Measurements from ENCODE around the gene NCR1.
"Not testable (repeated sequence)": the region's sequence is repeated elsewhere in the genome, so short reads cannot be mapped to it uniquely, and the experiment has no call there.

Gene NCR1

DNA sequence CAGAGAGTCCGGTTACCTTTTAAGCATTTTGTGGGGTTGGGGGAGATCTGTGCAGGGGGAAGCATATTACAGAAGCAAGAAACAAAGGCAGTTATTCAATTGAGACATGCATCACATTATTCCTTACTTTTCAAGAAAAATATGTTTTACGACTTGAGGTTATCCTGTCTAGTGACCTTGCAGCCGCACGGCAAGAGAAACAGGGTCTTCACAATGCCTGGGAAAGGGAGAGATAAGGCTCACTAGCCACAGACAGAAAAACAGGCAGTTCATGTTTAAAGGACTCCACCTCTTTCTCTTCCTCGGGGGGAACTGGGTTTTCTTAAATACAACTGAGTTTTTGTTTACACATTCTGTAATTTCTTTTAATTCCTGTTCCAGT, 536 bp upstream of the NCR1 start:
- no CpG with 5 or more reads among the region's 5 CpGs for WGBS (ENCODE audit: insufficient coverage, insufficient read length)
- DNase-seq (ENCODE audit: low read depth, low spot score): no peak
- H3K36me3 ChIP-seq (ENCODE audit: control insufficient read depth, insufficient read depth, low read length): no peaks in the 10 kb centered on the region
- no peaks in the 10 kb centered on the region for H3K27me3 ChIP-seq (ENCODE audit: control insufficient read depth, insufficient read depth, low read length)
- H3K9me3 ChIP-seq (ENCODE audit: control insufficient read depth, insufficient read depth, low read length): peaks cover 7% of the 10 kb centered on the region
- no peak overlapping the region for H3K27ac ChIP-seq (ENCODE audit: low read length)
- H3K4me1 ChIP-seq (ENCODE audit: control insufficient read depth, insufficient read depth, low read length): no peaks in the 10 kb centered on the region
- no peak overlapping the region for H3K4me3 ChIP-seq (ENCODE audit: low read length)

GRCh38 chr19:54906819-54907218, 871 bp downstream of the NCR1 start:
- H3K9me3 ChIP-seq (ENCODE audit: control insufficient read depth, insufficient read depth, low read length): peaks cover 7% of the 10 kb centered on the region
- no peaks in the 10 kb centered on the region for H3K36me3 ChIP-seq (ENCODE audit: control insufficient read depth, insufficient read depth, low read length)
- no peak for DNase-seq (ENCODE audit: low read depth, low spot score)
- no CpG with 5 or more reads among the region's 7 CpGs for WGBS (ENCODE audit: insufficient coverage, insufficient read length)
- no peaks in the 10 kb centered on the region for H3K27me3 ChIP-seq (ENCODE audit: control insufficient read depth, insufficient read depth, low read length)
- no peak overlapping the region for H3K4me3 ChIP-seq (ENCODE audit: low read length)
- H3K4me1 ChIP-seq (ENCODE audit: control insufficient read depth, insufficient read depth, low read length): no peaks in the 10 kb centered on the region
- no peak overlapping the region for H3K27ac ChIP-seq (ENCODE audit: low read length)

DNA sequence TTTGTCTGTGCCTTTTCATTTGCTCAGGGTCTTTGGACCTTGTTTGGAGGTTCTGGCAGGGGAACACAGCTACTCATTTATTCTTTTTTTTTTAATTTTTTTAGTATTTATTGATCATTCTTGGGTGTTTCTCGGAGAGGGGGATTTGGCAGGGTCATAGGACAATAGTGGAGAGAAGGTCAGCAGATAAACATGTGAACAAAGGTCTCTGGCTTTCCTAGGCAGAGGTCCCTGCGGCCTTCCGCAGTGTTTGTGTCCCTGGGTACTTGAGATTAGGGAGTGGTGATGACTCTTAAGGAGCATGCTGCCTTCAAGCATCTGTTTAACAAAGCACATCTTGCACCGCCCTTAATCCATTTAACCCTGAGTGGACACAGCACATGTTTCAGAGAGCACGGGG, 2.0 kb downstream of the NCR1 start:
- not testable (repeated sequence) for H3K27me3 ChIP-seq (ENCODE audit: control insufficient read depth, insufficient read depth, low read length); H3K36me3 ChIP-seq (ENCODE audit: control insufficient read depth, insufficient read depth, low read length); H3K4me1 ChIP-seq (ENCODE audit: control insufficient read depth, insufficient read depth, low read length); DNase-seq (ENCODE audit: low read depth, low spot score); H3K27ac ChIP-seq (ENCODE audit: low read length); H3K4me3 ChIP-seq (ENCODE audit: low read length); H3K9me3 ChIP-seq (ENCODE audit: control insufficient read depth, insufficient read depth, low read length)
- no CpG with 5 or more reads among the region's 5 CpGs for WGBS (ENCODE audit: insufficient coverage, insufficient read length)

- WGBS (ENCODE audit: insufficient coverage, insufficient read length): no CpG with 5 or more reads among the region's 11 CpGs
- peaks cover 9% of the 10 kb centered on the region for H3K9me3 ChIP-seq (ENCODE audit: control insufficient read depth, insufficient read depth, low read length)
Measured at GRCh38 chr19:54916822-54917221, 10.9 kb downstream of the NCR1 start.

GRCh38 chr19:54918499-54918898, 12.6 kb downstream of the NCR1 start:
- Histone ChIP-seq H3K27ac (ENCODE audit: low read length) (no peak overlapping the region), H3K4me1 (ENCODE audit: control insufficient read depth, insufficient read depth, low read length) (no peaks in the 10 kb centered on the region)

More at GRCh38 chr19:54916822-54917221, 10.9 kb downstream of the NCR1 start:
- no peak overlapping the region for H3K4me3 ChIP-seq (ENCODE audit: low read length)
- H3K4me1 ChIP-seq (ENCODE audit: control insufficient read depth, insufficient read depth, low read length): no peaks in the 10 kb centered on the region
- H3K36me3 ChIP-seq (ENCODE audit: control insufficient read depth, insufficient read depth, low read length): no peaks in the 10 kb centered on the region
- DNase-seq (ENCODE audit: low read depth, low spot score): no peak
- no peak overlapping the region for H3K27ac ChIP-seq (ENCODE audit: low read length)
- peaks cover 2% of the 10 kb centered on the region; the same call in 1 of the 2 replicates for H3K27me3 ChIP-seq (ENCODE audit: control insufficient read depth, insufficient read depth, low read length)

DNA sequence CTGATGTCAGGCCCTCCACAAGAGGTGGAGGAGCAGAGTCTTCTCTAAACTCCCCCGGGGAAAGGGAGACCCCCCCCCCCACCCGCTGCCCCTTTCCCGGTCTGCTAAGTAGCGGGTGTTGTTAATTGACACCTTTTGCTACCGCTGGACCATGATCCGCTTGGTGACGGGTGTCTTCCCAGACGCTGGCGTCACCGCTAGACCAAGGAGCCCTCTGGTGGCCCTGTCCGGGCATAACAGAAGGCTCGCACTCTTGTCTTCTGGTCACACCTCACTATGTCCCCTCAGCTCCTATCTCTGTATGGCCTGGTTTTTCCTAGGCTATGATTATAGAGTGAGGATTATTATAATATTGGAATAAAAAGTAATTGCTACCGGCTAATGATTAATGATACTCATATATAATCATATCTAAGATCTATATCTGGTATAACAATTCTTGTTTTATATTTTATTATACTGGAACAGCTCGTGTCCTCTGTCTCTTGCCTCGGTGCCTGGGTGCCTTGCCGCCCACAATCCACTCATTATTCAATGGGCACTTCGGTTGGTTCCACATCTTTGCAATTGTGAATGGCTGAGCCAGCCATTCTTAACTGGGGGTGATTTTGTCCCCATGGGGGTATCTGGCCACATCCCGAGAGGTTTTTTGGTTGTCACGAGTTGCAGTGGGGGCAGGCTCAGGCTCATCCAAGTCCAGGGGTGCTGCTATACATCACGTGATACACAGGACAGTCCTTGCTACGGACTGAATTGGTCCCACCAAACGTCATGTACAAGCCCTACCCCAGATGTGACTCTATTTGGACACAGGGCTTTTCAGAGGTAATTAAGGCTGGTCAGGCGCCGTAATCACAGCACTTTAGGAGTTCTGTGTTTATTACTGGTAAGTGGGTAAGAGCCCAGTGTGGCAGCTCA, 14.0 kb downstream of the NCR1 start:
- H3K36me3 ChIP-seq (ENCODE audit: control insufficient read depth, insufficient read depth, low read length); DNase-seq (ENCODE audit: low read depth, low spot score); H3K27ac ChIP-seq (ENCODE audit: low read length); H3K4me1 ChIP-seq (ENCODE audit: control insufficient read depth, insufficient read depth, low read length); H3K27me3 ChIP-seq (ENCODE audit: control insufficient read depth, insufficient read depth, low read length); H3K4me3 ChIP-seq (ENCODE audit: low read length): not testable (repeated sequence)
- H3K9me3 ChIP-seq (ENCODE audit: control insufficient read depth, insufficient read depth, low read length): peaks cover 12% of the 10 kb centered on the region
- no CpG with 5 or more reads among the region's 24 CpGs for WGBS (ENCODE audit: insufficient coverage, insufficient read length)

More at GRCh38 chr19:54918499-54918898, 12.6 kb downstream of the NCR1 start:
- peaks cover 2% of the 10 kb centered on the region; the same call in 1 of the 2 replicates for H3K27me3 ChIP-seq (ENCODE audit: control insufficient read depth, insufficient read depth, low read length)
- H3K9me3 ChIP-seq (ENCODE audit: control insufficient read depth, insufficient read depth, low read length): peaks cover 11% of the 10 kb centered on the region
- no peaks in the 10 kb centered on the region for H3K36me3 ChIP-seq (ENCODE audit: control insufficient read depth, insufficient read depth, low read length)
- DNase-seq (ENCODE audit: low read depth, low spot score): no peak
- no CpG with 5 or more reads among the region's 9 CpGs for WGBS (ENCODE audit: insufficient coverage, insufficient read length)
- no peak overlapping the region for H3K4me3 ChIP-seq (ENCODE audit: low read length)

GRCh38 chr19:54921082-54921481, 15.1 kb downstream of the NCR1 start:
- Histone ChIP-seq H3K36me3 (ENCODE audit: control insufficient read depth, insufficient read depth, low read length) (no peaks in the 10 kb centered on the region), H3K27ac (ENCODE audit: low read length) (no peak overlapping the region), H3K9me3 (ENCODE audit: control insufficient read depth, insufficient read depth, low read length) (peaks cover 14% of the 10 kb centered on the region), H3K4me1 (ENCODE audit: control insufficient read depth, insufficient read depth, low read length) (no peaks in the 10 kb centered on the region), H3K4me3 (ENCODE audit: low read length) (no peak overlapping the region), H3K27me3 (ENCODE audit: control insufficient read depth, insufficient read depth, low read length) (peaks cover 2% of the 10 kb centered on the region; the same call in 1 of the 2 replicates)
- no peak for DNase-seq (ENCODE audit: low read depth, low spot score)
- WGBS (ENCODE audit: insufficient coverage, insufficient read length): no CpG with 5 or more reads among the region's 7 CpGs

DNA sequence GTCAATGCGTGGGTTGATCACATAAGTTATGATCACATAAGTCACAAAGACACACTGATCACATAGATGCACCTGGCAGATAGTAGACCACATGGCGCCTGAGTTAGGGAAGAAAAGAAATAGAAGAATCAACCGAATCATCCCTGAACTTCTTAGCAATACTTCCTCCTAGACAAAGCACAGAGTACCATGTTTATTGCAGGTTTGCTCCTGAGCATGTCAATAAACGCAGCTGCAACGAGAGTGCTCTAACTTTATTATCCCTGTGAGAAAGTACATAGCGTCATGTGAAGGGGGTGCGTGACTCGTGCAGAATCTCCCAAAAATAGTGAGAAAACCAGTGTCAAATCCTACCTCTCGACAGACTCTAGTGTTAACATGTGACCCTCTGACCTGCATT, 17.3 kb downstream of the NCR1 start:
- Histone ChIP-seq H3K9me3 (ENCODE audit: control insufficient read depth, insufficient read depth, low read length) (peaks cover 11% of the 10 kb centered on the region), H3K36me3 (ENCODE audit: control insufficient read depth, insufficient read depth, low read length) (no peaks in the 10 kb centered on the region), H3K4me3 (ENCODE audit: low read length) (no peak overlapping the region), H3K4me1 (ENCODE audit: control insufficient read depth, insufficient read depth, low read length) (no peaks in the 10 kb centered on the region), H3K27me3 (ENCODE audit: control insufficient read depth, insufficient read depth, low read length) (peaks cover 2% of the 10 kb centered on the region; the same call in 1 of the 2 replicates), H3K27ac (ENCODE audit: low read length) (no peak overlapping the region)
- WGBS (ENCODE audit: insufficient coverage, insufficient read length): no CpG with 5 or more reads among the region's 9 CpGs
- no peak for DNase-seq (ENCODE audit: low read depth, low spot score)

DNA sequence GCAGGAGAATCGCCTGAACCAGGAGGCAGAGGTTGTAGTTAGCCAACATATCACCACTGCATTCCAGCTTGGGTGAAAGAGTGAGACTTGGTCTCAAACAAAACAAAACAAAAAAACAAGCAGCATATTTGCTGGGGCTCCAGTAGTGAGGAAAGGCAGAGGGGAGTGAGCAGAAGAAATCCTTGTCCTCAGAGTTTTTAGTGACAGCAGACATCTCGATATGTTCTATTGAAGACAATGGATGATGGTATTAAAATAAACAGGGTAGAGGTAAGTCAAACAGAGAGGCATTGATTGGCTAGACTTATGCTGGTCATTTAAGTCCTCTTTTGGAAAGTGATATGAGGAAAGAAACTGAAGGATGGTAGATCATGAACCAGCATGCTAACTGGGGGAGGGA, 22.4 kb downstream of the NCR1 start:
- H3K27me3 ChIP-seq (ENCODE audit: control insufficient read depth, insufficient read depth, low read length): no peaks in the 10 kb centered on the region
- peaks cover 8% of the 10 kb centered on the region for H3K9me3 ChIP-seq (ENCODE audit: control insufficient read depth, insufficient read depth, low read length)
- H3K4me3 ChIP-seq (ENCODE audit: low read length): no peak overlapping the region
- WGBS (ENCODE audit: insufficient coverage, insufficient read length): no CpG with 5 or more reads among the region's 2 CpGs
- H3K36me3 ChIP-seq (ENCODE audit: control insufficient read depth, insufficient read depth, low read length): no peaks in the 10 kb centered on the region
- no peak for DNase-seq (ENCODE audit: low read depth, low spot score)
- no peak overlapping the region for H3K27ac ChIP-seq (ENCODE audit: low read length)
- no peaks in the 10 kb centered on the region; the same call in 1 of the 2 replicates for H3K4me1 ChIP-seq (ENCODE audit: control insufficient read depth, insufficient read depth, low read length)

GRCh38 chr19:54937926-54938325, 32.0 kb downstream of the NCR1 start:
- no peak for DNase-seq (ENCODE audit: low read depth, low spot score)
- WGBS (ENCODE audit: insufficient coverage, insufficient read length): no CpG with 5 or more reads among the region's 9 CpGs
- H3K27ac ChIP-seq (ENCODE audit: low read length): no peak overlapping the region

More at GRCh38 chr19:54937926-54938325, 32.0 kb downstream of the NCR1 start:
- Histone ChIP-seq H3K36me3 (ENCODE audit: control insufficient read depth, insufficient read depth, low read length) (no peaks in the 10 kb centered on the region), H3K4me1 (ENCODE audit: control insufficient read depth, insufficient read depth, low read length) (no peaks in the 10 kb centered on the region; the same call in 1 of the 2 replicates), H3K4me3 (ENCODE audit: low read length) (no peak overlapping the region), H3K9me3 (ENCODE audit: control insufficient read depth, insufficient read depth, low read length) (peaks cover 13% of the 10 kb centered on the region), H3K27me3 (ENCODE audit: control insufficient read depth, insufficient read depth, low read length) (no peaks in the 10 kb centered on the region)

All from iPS DF 6.9 (cell line).